ENCODE results near the gene ANGPT4. TPM values are rescaled to one million over a fixed set of nuclear protein-coding genes. Genes with fewer than 3 reads are reported as not detected.
A peak's percentile ranks its signal among the peaks of the same experiment; 100 is the strongest.

ANGPT4 gene
- total RNA-seq, 1 experiment from 2014 or later: not detected

- Histone ChIP-seq H3K9ac (ENCODE audit: low read length) (no peak overlapping the region), H4K20me1 (ENCODE audit: insufficient read depth, low read depth, low read length) (peaks cover 7% of the 10 kb centered on the region; the same call in 1 of the 2 replicates), H3K27ac (ENCODE audit: low read length) (no peak overlapping the region), H3K9me3 (ENCODE audit: low read length) (no peaks in the 10 kb centered on the region), H3K4me3 (ENCODE audit: low read length) (no peak overlapping the region), H3K4me1 (ENCODE audit: low read length) (peaks cover 17% of the 10 kb centered on the region), H3K79me2 (ENCODE audit: low read length) (no peaks in the 10 kb centered on the region), H3K27me3 (ENCODE audit: low read length) (no peaks in the 10 kb centered on the region), H3K36me3 (ENCODE audit: insufficient read depth, low read length) (no peaks in the 10 kb centered on the region), H3K9me2 (replicated peaks; ENCODE audit: insufficient read depth, low read length) (no peaks in the 10 kb centered on the region), H3K4me2 (ENCODE audit: low read depth, low read length, poor library complexity, severe bottlenecking) (no peak overlapping the region), H2AFZ (ENCODE audit: low read length) (no peak overlapping the region)
- DNase-seq: no peak
Observed at GRCh38 chr20:845226-845868, 70.8 kb downstream of the ANGPT4 start.

DNA sequence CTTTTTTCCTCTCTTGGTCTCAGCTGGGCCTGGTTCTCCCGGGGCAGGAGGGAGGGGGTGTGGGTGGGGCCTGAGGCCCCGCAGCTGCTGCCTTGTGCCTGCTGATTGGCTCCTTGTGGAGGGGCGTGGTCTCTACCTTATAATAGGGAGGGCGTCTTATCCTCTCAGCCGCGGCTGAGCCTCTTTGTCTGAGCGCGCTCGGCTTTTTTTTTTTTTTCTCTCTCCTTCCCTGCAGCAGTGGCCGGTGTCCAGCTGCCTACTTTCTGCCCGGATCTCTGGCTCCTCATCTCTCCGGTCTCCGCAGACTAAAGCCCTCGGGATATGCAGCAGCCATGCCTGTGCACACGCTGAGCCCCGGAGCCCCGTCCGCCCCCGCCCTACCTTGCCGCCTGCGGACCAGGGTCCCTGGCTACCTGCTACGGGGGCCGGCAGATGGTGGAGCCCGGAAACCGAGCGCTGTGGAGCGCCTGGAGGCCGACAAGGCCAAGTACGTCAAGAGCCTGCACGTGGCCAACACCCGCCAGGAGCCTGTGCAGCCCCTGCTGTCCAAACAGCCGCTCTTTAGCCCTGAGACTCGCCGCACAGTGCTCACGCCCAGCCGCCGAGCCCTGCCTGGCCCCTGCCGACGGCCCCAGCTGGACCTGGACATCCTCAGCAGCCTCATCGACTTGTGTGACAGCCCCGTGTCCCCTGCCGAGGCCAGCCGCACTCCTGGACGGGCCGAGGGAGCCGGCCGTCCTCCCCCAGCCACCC is 71.5 kb downstream of the ANGPT4 start:
- Histone ChIP-seq H3K9me3 (ENCODE audit: low read length) (no peaks in the 10 kb centered on the region), H3K36me3 (ENCODE audit: insufficient read depth, low read length) (no peaks in the 10 kb centered on the region), H3K4me2 (ENCODE audit: low read depth, low read length, poor library complexity, severe bottlenecking) (peak overlapping the region; percentile 57), H3K79me2 (ENCODE audit: low read length) (no peaks in the 10 kb centered on the region), H3K4me1 (ENCODE audit: low read length) (peaks cover 17% of the 10 kb centered on the region), H3K27me3 (ENCODE audit: low read length) (no peaks in the 10 kb centered on the region), H4K20me1 (ENCODE audit: insufficient read depth, low read depth, low read length) (peaks cover 7% of the 10 kb centered on the region; the same call in 1 of the 2 replicates), H3K9me2 (replicated peaks; ENCODE audit: insufficient read depth, low read length) (no peaks in the 10 kb centered on the region), H3K27ac (ENCODE audit: low read length) (no peak overlapping the region), H2AFZ (ENCODE audit: low read length) (no peak overlapping the region), H3K4me3 (ENCODE audit: low read length) (peak overlapping the region; percentile 15; the same call in 1 of the 2 replicates), H3K9ac (ENCODE audit: low read length) (no peak overlapping the region)
- DNase-seq: peak; percentile 94

DNA sequence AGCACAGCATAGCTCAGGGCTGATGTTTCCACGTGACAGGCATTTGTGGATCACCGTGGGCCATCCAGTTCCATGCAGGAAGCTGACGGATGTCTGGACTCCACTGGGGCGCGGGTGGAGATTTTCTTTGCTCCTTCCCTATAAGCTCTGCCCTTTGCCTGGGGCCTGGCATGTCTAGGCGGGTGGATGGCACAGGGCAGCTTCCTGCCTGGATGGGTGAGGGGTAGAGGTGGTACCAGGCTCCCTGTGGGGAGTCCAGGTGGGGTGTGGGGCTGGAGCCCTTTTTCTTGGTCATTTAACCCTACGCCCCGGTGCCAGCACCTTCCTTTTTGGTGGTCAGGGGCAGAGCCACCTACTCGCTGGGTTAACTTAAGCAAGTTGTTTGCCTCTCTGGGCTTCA is 72.2 kb downstream of the ANGPT4 start:
- H3K4me1 ChIP-seq (ENCODE audit: low read length): peaks cover 17% of the 10 kb centered on the region
- H4K20me1 ChIP-seq (ENCODE audit: insufficient read depth, low read depth, low read length): peaks cover 7% of the 10 kb centered on the region; the same call in 1 of the 2 replicates
- no peak overlapping the region for H2AFZ ChIP-seq (ENCODE audit: low read length)
- no peak overlapping the region for H3K27ac ChIP-seq (ENCODE audit: low read length)
- H3K79me2 ChIP-seq (ENCODE audit: low read length): no peaks in the 10 kb centered on the region
- H3K4me3 ChIP-seq (ENCODE audit: low read length): no peak overlapping the region
- no peak for DNase-seq
- H3K9me3 ChIP-seq (ENCODE audit: low read length): no peaks in the 10 kb centered on the region
- H3K9me2 ChIP-seq (replicated peaks; ENCODE audit: insufficient read depth, low read length): no peaks in the 10 kb centered on the region
- no peaks in the 10 kb centered on the region for H3K36me3 ChIP-seq (ENCODE audit: insufficient read depth, low read length)
- no peak overlapping the region for H3K9ac ChIP-seq (ENCODE audit: low read length)
- H3K4me2 ChIP-seq (ENCODE audit: low read depth, low read length, poor library complexity, severe bottlenecking): no peak overlapping the region
- no peaks in the 10 kb centered on the region for H3K27me3 ChIP-seq (ENCODE audit: low read length)

GRCh38 chr20:842547-842940 is 73.6 kb downstream of the ANGPT4 start:
- Histone ChIP-seq H3K4me2 (ENCODE audit: low read depth, low read length, poor library complexity, severe bottlenecking) (no peak overlapping the region), H3K9me3 (ENCODE audit: low read length) (no peaks in the 10 kb centered on the region), H3K9me2 (replicated peaks; ENCODE audit: insufficient read depth, low read length) (no peaks in the 10 kb centered on the region), H3K4me1 (ENCODE audit: low read length) (peaks cover 17% of the 10 kb centered on the region), H3K27ac (ENCODE audit: low read length) (no peak overlapping the region), H3K79me2 (ENCODE audit: low read length) (no peaks in the 10 kb centered on the region), H3K27me3 (ENCODE audit: low read length) (no peaks in the 10 kb centered on the region), H3K4me3 (ENCODE audit: low read length) (no peak overlapping the region), H3K9ac (ENCODE audit: low read length) (no peak overlapping the region), H2AFZ (ENCODE audit: low read length) (no peak overlapping the region), H3K36me3 (ENCODE audit: insufficient read depth, low read length) (no peaks in the 10 kb centered on the region), H4K20me1 (ENCODE audit: insufficient read depth, low read depth, low read length) (peaks cover 7% of the 10 kb centered on the region; the same call in 1 of the 2 replicates)
- no peak for DNase-seq

GRCh38 chr20:841568-842546 is 74.3 kb downstream of the ANGPT4 start:
- Histone ChIP-seq H3K9me3 (ENCODE audit: low read length) (no peaks in the 10 kb centered on the region), H3K27ac (ENCODE audit: low read length) (no peak overlapping the region), H3K4me3 (ENCODE audit: low read length) (no peak overlapping the region), H3K4me1 (ENCODE audit: low read length) (peaks cover 11% of the 10 kb centered on the region), H3K9me2 (replicated peaks; ENCODE audit: insufficient read depth, low read length) (no peaks in the 10 kb centered on the region), H3K79me2 (ENCODE audit: low read length) (no peaks in the 10 kb centered on the region), H4K20me1 (ENCODE audit: insufficient read depth, low read depth, low read length) (peaks cover 7% of the 10 kb centered on the region; the same call in 1 of the 2 replicates), H3K36me3 (ENCODE audit: insufficient read depth, low read length) (no peaks in the 10 kb centered on the region), H3K27me3 (ENCODE audit: low read length) (no peaks in the 10 kb centered on the region), H3K4me2 (ENCODE audit: low read depth, low read length, poor library complexity, severe bottlenecking) (no peak overlapping the region), H2AFZ (ENCODE audit: low read length) (no peak overlapping the region), H3K9ac (ENCODE audit: low read length) (no peak overlapping the region)
- DNase-seq: no peak

DNA sequence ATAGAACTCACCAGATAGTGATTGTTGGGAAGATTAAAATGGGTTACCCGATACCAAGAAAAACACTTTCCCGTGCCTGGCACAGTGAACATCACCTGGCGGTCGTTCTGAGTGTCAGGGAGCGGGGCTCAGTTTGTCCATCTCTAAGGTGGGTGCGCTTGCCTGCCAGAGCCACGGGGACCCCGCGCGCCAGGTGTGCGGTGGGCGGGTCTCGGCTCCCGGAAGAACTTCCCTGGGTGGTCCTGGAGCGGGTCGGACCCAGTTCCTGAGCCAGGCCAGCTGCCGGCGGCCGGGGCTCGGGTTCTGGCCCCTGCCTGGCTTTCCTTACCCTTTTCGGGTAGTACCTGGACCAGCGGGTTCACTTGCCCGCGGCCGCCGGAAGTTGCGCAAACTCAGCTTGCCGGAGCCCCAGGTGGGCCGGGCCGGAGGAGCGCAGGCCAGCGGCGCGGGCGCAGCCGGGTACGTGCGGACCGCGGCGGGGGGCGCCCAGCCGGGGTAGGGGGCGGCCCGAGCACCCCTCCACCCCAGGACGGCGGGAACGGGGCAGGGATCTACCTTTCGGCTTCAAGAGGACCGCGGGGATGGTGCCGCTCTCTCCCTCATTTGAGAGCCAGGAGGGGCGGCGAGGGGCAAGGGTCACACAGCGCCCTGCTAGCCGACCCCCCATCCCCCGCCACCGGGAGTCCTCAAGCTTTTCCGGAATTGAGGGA is 75.1 kb downstream of the ANGPT4 start:
- Histone ChIP-seq H3K9me3 (ENCODE audit: low read length) (no peaks in the 10 kb centered on the region), H3K9me2 (replicated peaks; ENCODE audit: insufficient read depth, low read length) (no peaks in the 10 kb centered on the region), H3K4me1 (ENCODE audit: low read length) (peaks cover 4% of the 10 kb centered on the region; the same call in 1 of the 2 replicates), H3K79me2 (ENCODE audit: low read length) (no peaks in the 10 kb centered on the region), H4K20me1 (ENCODE audit: insufficient read depth, low read depth, low read length) (peaks cover 7% of the 10 kb centered on the region; the same call in 1 of the 2 replicates), H3K36me3 (ENCODE audit: insufficient read depth, low read length) (no peaks in the 10 kb centered on the region), H3K9ac (ENCODE audit: low read length) (no peak overlapping the region), H3K4me2 (ENCODE audit: low read depth, low read length, poor library complexity, severe bottlenecking) (no peak overlapping the region), H3K4me3 (ENCODE audit: low read length) (no peak overlapping the region), H3K27ac (ENCODE audit: low read length) (no peak overlapping the region), H2AFZ (ENCODE audit: low read length) (no peak overlapping the region), H3K27me3 (ENCODE audit: low read length) (no peaks in the 10 kb centered on the region)
- no peak for DNase-seq

GRCh38 chr20:840503-840857 is 75.7 kb downstream of the ANGPT4 start:
- Histone ChIP-seq H4K20me1 (ENCODE audit: insufficient read depth, low read depth, low read length) (peaks cover 7% of the 10 kb centered on the region; the same call in 1 of the 2 replicates), H3K9ac (ENCODE audit: low read length) (no peak overlapping the region), H3K79me2 (ENCODE audit: low read length) (no peaks in the 10 kb centered on the region)

More at GRCh38 chr20:840503-840857, 75.7 kb downstream of the ANGPT4 start:
- Histone ChIP-seq H3K36me3 (ENCODE audit: insufficient read depth, low read length) (no peaks in the 10 kb centered on the region), H3K9me3 (ENCODE audit: low read length) (no peaks in the 10 kb centered on the region), H3K4me1 (ENCODE audit: low read length) (peaks cover 9% of the 10 kb centered on the region), H3K4me2 (ENCODE audit: low read depth, low read length, poor library complexity, severe bottlenecking) (no peak overlapping the region), H3K9me2 (replicated peaks; ENCODE audit: insufficient read depth, low read length) (no peaks in the 10 kb centered on the region), H2AFZ (ENCODE audit: low read length) (no peak overlapping the region), H3K27me3 (ENCODE audit: low read length) (0 out of 2 replicates have a peak, but pooled peaks cover 1% of the 10 kb centered on the region), H3K4me3 (ENCODE audit: low read length) (no peak overlapping the region), H3K27ac (ENCODE audit: low read length) (no peak overlapping the region)
- no peak for DNase-seq
